HepG2 (cell line): ENCODE results near the gene PIMREG. TPM values are rescaled to one million over a fixed set of nuclear protein-coding genes. Genes with fewer than 3 reads are reported as not detected.

Experiments
- BORCS8-MEF2B ChIP-seq: sonication (generic); formaldehyde crosslinking; IDR thresholded peaks from 2 replicates; pipeline ENCODE4 v1.8.0; 2022; ENCODE audit warnings: mild to moderate bottlenecking, missing genetic modification reagents
- NBN ChIP-seq: fragments of 450-650 bp; conservative IDR thresholded peaks from 2 replicates; pipeline ENCODE4 v1.6.1; 2017
- NFE2L2 ChIP-seq: fragments of 150-350 bp; IDR thresholded peaks from 2 replicates; pipeline ENCODE4 v1.6.1; 2014; ENCODE audit warnings: low read length
- NR3C1 ChIP-seq: sonication (generic); formaldehyde crosslinking; IDR thresholded peaks from 2 replicates; pipeline ENCODE4 v1.4.0; 2020; ENCODE audit warnings: missing genetic modification reagents
- REPIN1 ChIP-seq: sonication (generic); formaldehyde crosslinking; IDR thresholded peaks from 2 replicates; pipeline ENCODE4 v1.8.0; 2022; ENCODE audit warnings: missing genetic modification reagents, low read depth, mild to moderate bottlenecking, borderline replicate concordance
- RNF2 ChIP-seq: fragments of 450-650 bp; conservative IDR thresholded peaks from 2 replicates; pipeline ENCODE4 v1.6.1; 2016; ENCODE audit warnings: low read depth
- ZNF101 ChIP-seq: sonication (generic); formaldehyde crosslinking; IDR thresholded peaks from 2 replicates; pipeline ENCODE4 v1.4.0; 2020; ENCODE audit warnings: mild to moderate bottlenecking, low read depth, missing genetic modification reagents, borderline replicate concordance
- ZNF335 ChIP-seq: sonication (generic); formaldehyde crosslinking; IDR thresholded peaks from 2 replicates; pipeline ENCODE4 v1.4.0; 2020; ENCODE audit warnings: missing genetic modification reagents
- ZNF563 ChIP-seq: sonication (generic); formaldehyde crosslinking; IDR thresholded peaks from 2 replicates; pipeline ENCODE4 v1.8.0; 2022; ENCODE audit warnings: mild to moderate bottlenecking, moderate library complexity, missing genetic modification reagents
- ZNF780A ChIP-seq: sonication (generic); formaldehyde crosslinking; IDR thresholded peaks from 2 replicates; pipeline ENCODE4 v1.8.0; 2022; ENCODE audit warnings: mild to moderate bottlenecking, missing genetic modification reagents, moderate library complexity
- ZSCAN31 ChIP-seq: sonication (generic); formaldehyde crosslinking; IDR thresholded peaks from 2 replicates; pipeline ENCODE4 v1.5.0; 2020; ENCODE audit warnings: low read depth, mild to moderate bottlenecking, missing genetic modification reagents
- polyA plus RNA-seq, 8 experiments: library from polyadenylated mRNA; depleted of rRNA in 3 of 8; stranded (reverse) in 7 of 8; unstranded in 1 of 8; fragments of >200 nt; fragmentation: Illumina TruSeq in 4 of 8; extraction: Trizol in 4 of 8; gene quantifications; 2 replicates each; pipeline versions ENCODE4 v1.2.1 to v1.2.3, GENCODE V29; 2011 to 2016; ENCODE audit warnings: low read depth in 4 of 8, missing spikeins in 1 of 8, mixed read lengths in 1 of 8; ENCODE audit not compliant: insufficient read depth in 1 of 8
- total RNA-seq, 5 experiments: library from RNA; depleted of rRNA; stranded (reverse); fragments of >200 nt; fragmentation: Illumina TruSeq; extraction: Trizol; gene quantifications; 2 replicates each; pipeline ENCODE4 v1.2.3, GENCODE V29; 2016; ENCODE audit warnings: low read depth in 1 of 5
- TF ChIP-seq, protein P1 (sequence below): sonication (generic); formaldehyde crosslinking; IDR thresholded peaks from 2 replicates; pipeline ENCODE4 v1.8.0; 2023; ENCODE audit warnings: mild to moderate bottlenecking, missing genetic modification reagents
- TF ChIP-seq, protein P2 (sequence below): sonication (generic); formaldehyde crosslinking; IDR thresholded peaks from 2 replicates; pipeline ENCODE4 v1.8.0; 2022; ENCODE audit warnings: missing genetic modification reagents, low read depth, mild to moderate bottlenecking, borderline replicate concordance
- TF ChIP-seq, protein P3 (sequence below): sonication (generic); formaldehyde crosslinking; IDR thresholded peaks from 2 replicates; pipeline ENCODE4 v1.4.0; 2020; ENCODE audit warnings: missing genetic modification reagents; ENCODE audit errors: not compliant biosample characterization
- TF ChIP-seq, protein P4 (sequence below), 2 experiments: fragments of 450-650 bp in 1 of 2; sonication (generic) in 1 of 2; formaldehyde crosslinking in 1 of 2; IDR thresholded peaks; 2 replicates each; pipeline versions ENCODE4 v1.6.1 to v1.8.0; 2016 to 2022; ENCODE audit warnings: antibody characterized with exemption in 1 of 2, mild to moderate bottlenecking in 1 of 2, missing genetic modification reagents in 1 of 2

The PIMREG gene
- total and polyA plus RNA-seq, 2 of the 13 experiments (the other 11 are each of a cell fraction or from before 2014, with no cell fraction given): 15.6 to 30.3 TPM

GRCh38 chr17:6443692-6444570 lies at the start of gene PIMREG (continued):
- no peak for TF ChIP-seq NBN
- TF ChIP-seq NR3C1 (CRISPR knock-in tag): no peak
- TF ChIP-seq RNF2: peak; percentile 92
- TF ChIP-seq ZNF335: no peak
- TF ChIP-seq ZNF563 (CRISPR knock-in tag): peak; percentile 93
- TF ChIP-seq, protein P1, sequence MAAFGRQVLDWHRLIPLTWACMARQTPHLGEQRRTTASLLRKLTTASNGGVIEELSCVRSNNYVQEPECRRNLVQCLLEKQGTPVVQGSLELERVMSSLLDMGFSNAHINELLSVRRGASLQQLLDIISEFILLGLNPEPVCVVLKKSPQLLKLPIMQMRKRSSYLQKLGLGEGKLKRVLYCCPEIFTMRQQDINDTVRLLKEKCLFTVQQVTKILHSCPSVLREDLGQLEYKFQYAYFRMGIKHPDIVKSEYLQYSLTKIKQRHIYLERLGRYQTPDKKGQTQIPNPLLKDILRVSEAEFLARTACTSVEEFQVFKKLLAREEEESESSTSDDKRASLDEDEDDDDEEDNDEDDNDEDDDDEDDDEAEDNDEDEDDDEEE (CRISPR knock-in tag): peak; percentile 76; the same call in 1 of the 2 replicates
- TF ChIP-seq, protein P2, sequence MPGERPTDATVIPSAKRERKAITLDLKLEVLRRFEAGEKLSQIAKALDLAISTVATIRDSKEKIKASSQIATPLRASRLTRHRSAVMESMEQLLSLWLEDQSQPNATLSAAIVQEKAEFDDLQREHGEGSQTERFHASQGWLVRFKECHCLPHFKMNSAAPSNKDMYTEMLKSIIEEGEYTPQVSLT (CRISPR knock-in tag): no peak
- TF ChIP-seq, protein P3, sequence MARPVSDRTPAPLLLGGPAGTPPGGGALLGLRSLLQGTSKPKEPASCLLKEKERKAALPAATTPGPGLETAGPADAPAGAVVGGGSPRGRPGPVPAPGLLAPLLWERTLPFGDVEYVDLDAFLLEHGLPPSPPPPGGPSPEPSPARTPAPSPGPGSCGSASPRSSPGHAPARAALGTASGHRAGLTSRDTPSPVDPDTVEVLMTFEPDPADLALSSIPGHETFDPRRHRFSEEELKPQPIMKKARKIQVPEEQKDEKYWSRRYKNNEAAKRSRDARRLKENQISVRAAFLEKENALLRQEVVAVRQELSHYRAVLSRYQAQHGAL (CRISPR knock-in tag): no peak
- TF ChIP-seq REPIN1: peak; percentile 74; the same call in 1 of the 2 replicates
- TF ChIP-seq NFE2L2: no peak
- no peak; the same call in 1 of the 2 replicates for TF ChIP-seq ZSCAN31 (CRISPR knock-in tag)
- no peak for TF ChIP-seq ZNF101 (CRISPR knock-in tag)
- TF ChIP-seq ZNF780A (CRISPR knock-in tag): peak; percentile 56
- TF ChIP-seq, protein P4, sequence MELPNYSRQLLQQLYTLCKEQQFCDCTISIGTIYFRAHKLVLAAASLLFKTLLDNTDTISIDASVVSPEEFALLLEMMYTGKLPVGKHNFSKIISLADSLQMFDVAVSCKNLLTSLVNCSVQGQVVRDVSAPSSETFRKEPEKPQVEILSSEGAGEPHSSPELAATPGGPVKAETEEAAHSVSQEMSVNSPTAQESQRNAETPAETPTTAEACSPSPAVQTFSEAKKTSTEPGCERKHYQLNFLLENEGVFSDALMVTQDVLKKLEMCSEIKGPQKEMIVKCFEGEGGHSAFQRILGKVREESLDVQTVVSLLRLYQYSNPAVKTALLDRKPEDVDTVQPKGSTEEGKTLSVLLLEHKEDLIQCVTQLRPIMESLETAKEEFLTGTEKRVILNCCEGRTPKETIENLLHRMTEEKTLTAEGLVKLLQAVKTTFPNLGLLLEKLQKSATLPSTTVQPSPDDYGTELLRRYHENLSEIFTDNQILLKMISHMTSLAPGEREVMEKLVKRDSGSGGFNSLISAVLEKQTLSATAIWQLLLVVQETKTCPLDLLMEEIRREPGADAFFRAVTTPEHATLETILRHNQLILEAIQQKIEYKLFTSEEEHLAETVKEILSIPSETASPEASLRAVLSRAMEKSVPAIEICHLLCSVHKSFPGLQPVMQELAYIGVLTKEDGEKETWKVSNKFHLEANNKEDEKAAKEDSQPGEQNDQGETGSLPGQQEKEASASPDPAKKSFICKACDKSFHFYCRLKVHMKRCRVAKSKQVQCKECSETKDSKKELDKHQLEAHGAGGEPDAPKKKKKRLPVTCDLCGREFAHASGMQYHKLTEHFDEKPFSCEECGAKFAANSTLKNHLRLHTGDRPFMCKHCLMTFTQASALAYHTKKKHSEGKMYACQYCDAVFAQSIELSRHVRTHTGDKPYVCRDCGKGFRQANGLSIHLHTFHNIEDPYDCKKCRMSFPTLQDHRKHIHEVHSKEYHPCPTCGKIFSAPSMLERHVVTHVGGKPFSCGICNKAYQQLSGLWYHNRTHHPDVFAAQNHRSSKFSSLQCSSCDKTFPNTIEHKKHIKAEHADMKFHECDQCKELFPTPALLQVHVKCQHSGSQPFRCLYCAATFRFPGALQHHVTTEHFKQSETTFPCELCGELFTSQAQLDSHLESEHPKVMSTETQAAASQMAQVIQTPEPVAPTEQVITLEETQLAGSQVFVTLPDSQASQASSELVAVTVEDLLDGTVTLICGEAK (IDR thresholded peaks at IDR 0.05): no peak
- TF ChIP-seq, protein P4 (CRISPR knock-in tag; IDR thresholded peaks at IDR 0.05): no peak; the same call in 1 of the 2 replicates
- peak; percentile 94 for TF ChIP-seq BORCS8-MEF2B (CRISPR knock-in tag)
